Peyer's patch (tissue), 4 donors: ENCODE results near the gene REXO1.
"Not testable (repeated sequence)": the region's sequence is repeated elsewhere in the genome, so short reads cannot be mapped to it uniquely, and the experiment has no call there.

Experiments used
- POLR2A ChIP-seq, 2 donors: fragments of 450-650 bp; IDR thresholded peaks; one replicate each; pipeline ENCODE4 v1.5.1; 2017; ENCODE audit warnings: antibody characterized with exemption in 2 of 2, mild to moderate bottlenecking in 2 of 2, moderate library complexity in 2 of 2
- TF ChIP-seq, protein P1 (sequence below), 6 experiments: fragments of 450-650 bp in 4 of 6; fragments of 200-600 bp in 2 of 6; sonication (generic) in 1 of 6; IDR thresholded peaks; one replicate each; pipeline ENCODE4 v1.5.1; 2017 to 2019; ENCODE audit warnings: antibody characterized with exemption in 6 of 6, mild to moderate bottlenecking in 3 of 6, moderate library complexity in 1 of 6

DNA sequence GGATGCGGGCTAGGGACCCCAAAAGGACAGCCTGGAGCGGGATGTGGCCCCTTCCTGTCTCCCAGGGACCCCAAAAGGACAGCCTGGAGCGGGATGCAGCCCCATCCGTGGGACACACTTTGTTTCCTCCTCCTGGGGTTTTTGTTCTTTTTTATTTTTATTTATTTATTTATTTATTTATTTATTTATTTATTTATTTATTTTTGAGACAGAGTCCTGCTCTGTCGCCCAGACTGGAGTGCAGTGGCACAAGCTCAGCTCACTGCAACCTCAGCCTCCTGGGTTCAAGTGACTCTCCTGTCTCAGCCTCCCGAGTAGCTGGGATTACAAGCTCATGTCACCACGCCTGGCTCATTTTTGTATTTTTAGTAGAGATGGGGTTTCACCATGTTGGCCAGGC, 51.0 kb downstream of the REXO1 start:
- TF ChIP-seq, protein P1, sequence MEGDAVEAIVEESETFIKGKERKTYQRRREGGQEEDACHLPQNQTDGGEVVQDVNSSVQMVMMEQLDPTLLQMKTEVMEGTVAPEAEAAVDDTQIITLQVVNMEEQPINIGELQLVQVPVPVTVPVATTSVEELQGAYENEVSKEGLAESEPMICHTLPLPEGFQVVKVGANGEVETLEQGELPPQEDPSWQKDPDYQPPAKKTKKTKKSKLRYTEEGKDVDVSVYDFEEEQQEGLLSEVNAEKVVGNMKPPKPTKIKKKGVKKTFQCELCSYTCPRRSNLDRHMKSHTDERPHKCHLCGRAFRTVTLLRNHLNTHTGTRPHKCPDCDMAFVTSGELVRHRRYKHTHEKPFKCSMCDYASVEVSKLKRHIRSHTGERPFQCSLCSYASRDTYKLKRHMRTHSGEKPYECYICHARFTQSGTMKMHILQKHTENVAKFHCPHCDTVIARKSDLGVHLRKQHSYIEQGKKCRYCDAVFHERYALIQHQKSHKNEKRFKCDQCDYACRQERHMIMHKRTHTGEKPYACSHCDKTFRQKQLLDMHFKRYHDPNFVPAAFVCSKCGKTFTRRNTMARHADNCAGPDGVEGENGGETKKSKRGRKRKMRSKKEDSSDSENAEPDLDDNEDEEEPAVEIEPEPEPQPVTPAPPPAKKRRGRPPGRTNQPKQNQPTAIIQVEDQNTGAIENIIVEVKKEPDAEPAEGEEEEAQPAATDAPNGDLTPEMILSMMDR (IDR thresholded peaks at IDR 0.05), result not testable (repeated sequence)
- TF ChIP-seq POLR2A (IDR thresholded peaks at IDR 0.05), result not testable (repeated sequence)
